Activated CD4-positive, alpha-beta memory T cell treated with anti-CD3 and anti-CD28 coated beads for 36 hours (primary cell): ENCODE data around the gene IL4R. TPM values are rescaled to one million over a fixed set of nuclear protein-coding genes. Genes with fewer than 3 reads are reported as not detected.

Experiments used
- CTCF ChIA-PET: fragments of 350-600 bp; sonication (Branson Sonifier 250); formaldehyde crosslinking; loops from one replicate; lab custom pipeline; 2021; ENCODE audit warnings: antibody characterized with exemption, inconsistent platforms; lab: Charles Lee
- POLR2A ChIA-PET: fragments of 350-600 bp; sonication (Branson Sonifier 250); formaldehyde crosslinking; loops from one replicate; lab custom pipeline; 2021; ENCODE audit warnings: antibody characterized with exemption; lab: Charles Lee
- DNase-seq: peaks from one replicate; pipeline ENCODE4 v3.0.0-alpha.2; 2020
- H3K27ac Mint-ChIP-seq: one replicate; pipeline ENCODE4 v1.8.0; 2021; ENCODE audit warnings: mixed read lengths
- H3K27me3 Mint-ChIP-seq: one replicate; pipeline ENCODE4 v1.8.0; 2021; ENCODE audit warnings: mixed read lengths
- H3K36me3 Mint-ChIP-seq: one replicate; pipeline ENCODE4 v1.8.0; 2021; ENCODE audit warnings: mixed read lengths
- H3K4me1 Mint-ChIP-seq: one replicate; pipeline ENCODE4 v1.8.0; 2021; ENCODE audit warnings: low read depth, mixed read lengths
- H3K4me3 Mint-ChIP-seq: one replicate; pipeline ENCODE4 v1.8.0; 2021; ENCODE audit warnings: mild to moderate bottlenecking, mixed read lengths
- H3K9me3 Mint-ChIP-seq: one replicate; pipeline ENCODE4 v1.8.0; 2021; ENCODE audit warnings: mixed read lengths
- intact Hi-C: fragments of 100-400 bp; cut with micrococcal nuclease; formaldehyde crosslinking; loops from one replicate; pipeline ENCODE4 v1.15.1; 2023
- total RNA-seq, 2 experiments: library from RNA; stranded (reverse); gene quantifications; one replicate each; pipeline ENCODE4 v1.2.3, GENCODE V29; 2021

The IL4R gene
- total RNA-seq, 2 experiments from 2014 or later, result 146 to 153 TPM

DNA sequence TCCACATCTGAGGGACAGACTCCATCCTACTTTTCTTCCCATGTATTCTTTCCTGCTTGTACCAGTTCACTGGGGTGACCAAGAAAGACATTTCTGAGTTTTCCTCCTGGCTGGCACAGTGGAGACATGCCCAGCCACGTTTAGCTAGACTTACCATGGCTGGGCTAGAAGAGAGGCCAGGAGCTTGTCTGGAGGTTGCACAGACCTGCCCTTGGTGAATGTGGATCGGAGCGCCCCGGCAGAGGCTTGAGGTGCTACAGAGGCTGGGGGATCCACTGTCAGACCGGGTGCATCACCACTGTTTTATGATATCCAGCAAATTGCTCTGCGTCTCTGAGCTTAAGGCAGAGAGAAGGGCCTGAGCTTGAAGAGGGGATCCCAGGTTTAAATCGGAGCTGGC, 3.5 kb downstream of the IL4R start:
- Mint-ChIP-seq H3K4me1 (peaks cover 69% of the 10 kb centered on the region), H3K4me3 (peak overlapping the region; percentile 94), H3K27me3 (no peaks in the 10 kb centered on the region), H3K36me3 (peaks cover 46% of the 10 kb centered on the region), H3K9me3 (no peaks in the 10 kb centered on the region), H3K27ac (peak overlapping the region; percentile 96)
- no peak for DNase-seq
- ChIA-PET POLR2A (interaction anchor here (0.7 to 6.6 kb wide), 21 partner anchors 13 to 233 kb away, joined by 3 to 123 read pairs (median 5); partner anchors contain the start of genes GTF3C1, IL21R, KATNIP and KDM8), CTCF (interaction anchor here (0.8 to 8.9 kb wide), 12 partner anchors 38 to 138 kb away, joined by 3 to 113 read pairs (median 5); no protein-coding TSS in a partner anchor)
- intact Hi-C loops, result no loop called here

GRCh38 chr16:27317738-27318391, 4.1 kb downstream of the IL4R start:
- H3K36me3 Mint-ChIP-seq, result peaks cover 50% of the 10 kb centered on the region
- ChIA-PET POLR2A (interaction anchor here (0.7 to 6.6 kb wide), 25 partner anchors 9 to 232 kb away, joined by 3 to 123 read pairs (median 5); partner anchors contain the start of genes GTF3C1, IL21R, KATNIP and KDM8), CTCF (interaction anchor here (1.1 to 8.9 kb wide), 13 partner anchors 12 to 139 kb away, joined by 3 to 113 read pairs (median 4); no protein-coding TSS in a partner anchor)
- intact Hi-C loops, result loop anchor here (1.0 to 2.0 kb wide), 10 partner anchors 9 to 149 kb away; partner anchors contain the start of genes IL21R and NSMCE1
- peaks cover 71% of the 10 kb centered on the region for H3K4me1 Mint-ChIP-seq
- peak overlapping the region; percentile 96 for H3K27ac Mint-ChIP-seq
- peak; percentile 72 for DNase-seq
- no peaks in the 10 kb centered on the region for H3K27me3 Mint-ChIP-seq
- H3K4me3 Mint-ChIP-seq, result peak overlapping the region; percentile 94
- H3K9me3 Mint-ChIP-seq, result no peaks in the 10 kb centered on the region

- Mint-ChIP-seq H3K27ac (peak overlapping the region; percentile 96), H3K36me3 (peaks cover 54% of the 10 kb centered on the region), H3K4me1 (peaks cover 76% of the 10 kb centered on the region), H3K4me3 (peak overlapping the region; percentile 94), H3K9me3 (no peaks in the 10 kb centered on the region), H3K27me3 (no peaks in the 10 kb centered on the region)
- peak; percentile 79 for DNase-seq
- POLR2A ChIA-PET, result interaction anchor here (0.7 to 6.6 kb wide), 22 partner anchors 9 to 149 kb away, joined by 3 to 123 read pairs (median 6); partner anchors contain the start of genes IL21R and NSMCE1
- intact Hi-C loops, result loop anchor here (1.0 to 2.0 kb wide), 10 partner anchors 9 to 150 kb away; partner anchors contain the start of genes IL21R and NSMCE1
- CTCF ChIA-PET, result interaction anchor here (1.1 to 8.9 kb wide), 13 partner anchors 11 to 139 kb away, joined by 3 to 113 read pairs (median 6); partner anchors contain the start of gene NSMCE1
Measured at GRCh38 chr16:27318392-27319256, 4.8 kb downstream of the IL4R start.

- Mint-ChIP-seq H3K27me3 (no peaks in the 10 kb centered on the region), H3K4me3 (peak overlapping the region; percentile 94), H3K4me1 (peaks cover 84% of the 10 kb centered on the region), H3K27ac (peak overlapping the region; percentile 96), H3K36me3 (peaks cover 53% of the 10 kb centered on the region), H3K9me3 (no peaks in the 10 kb centered on the region)
- intact Hi-C loops, result loop anchor here (2.0 kb wide), 3 partner anchors 51 to 151 kb away; partner anchors contain the start of genes IL21R and NSMCE1
- ChIA-PET POLR2A (interaction anchor here (0.6 to 6.6 kb wide), 13 partner anchors 8 to 725 kb away, joined by 3 to 123 read pairs (median 6); no protein-coding TSS in a partner anchor), CTCF (interaction anchor here (1.1 to 8.9 kb wide), 7 partner anchors 36 to 140 kb away, joined by 4 to 113 read pairs (median 15); partner anchors contain the start of gene NSMCE1)
- DNase-seq, result no peak
Measured at GRCh38 chr16:27319257-27319965, 5.6 kb downstream of the IL4R start.

- H3K27ac Mint-ChIP-seq, result peak overlapping the region; percentile 96
- H3K4me3 Mint-ChIP-seq, result no peak overlapping the region
- H3K4me1 Mint-ChIP-seq, result peaks cover 91% of the 10 kb centered on the region
- peaks cover 46% of the 10 kb centered on the region for H3K36me3 Mint-ChIP-seq
- ChIA-PET POLR2A (interaction anchor here (5.7 to 6.6 kb wide), 2 partner anchors 46 to 83 kb away, joined by 58 to 123 read pairs; no protein-coding TSS in a partner anchor), CTCF (interaction anchor here (0.7 to 8.9 kb wide), 4 partner anchors 47 to 131 kb away, joined by 3 to 113 read pairs (median 6); no protein-coding TSS in a partner anchor)
- no peaks in the 10 kb centered on the region for H3K9me3 Mint-ChIP-seq
- intact Hi-C loops, result loop anchor here (1.0 kb wide), 1 partner anchor 35 kb away; no protein-coding TSS in a partner anchor
- H3K27me3 Mint-ChIP-seq, result no peaks in the 10 kb centered on the region
- DNase-seq, result no peak
Measured at GRCh38 chr16:27320261-27321012, 6.7 kb downstream of the IL4R start.

- Mint-ChIP-seq H3K4me3 (no peak overlapping the region), H3K27me3 (no peaks in the 10 kb centered on the region), H3K27ac (peak overlapping the region; percentile 78), H3K9me3 (no peaks in the 10 kb centered on the region), H3K36me3 (peaks cover 45% of the 10 kb centered on the region), H3K4me1 (peaks cover 91% of the 10 kb centered on the region)
- CTCF ChIA-PET, result interaction anchor here (0.7 to 8.9 kb wide), 5 partner anchors 47 to 130 kb away, joined by 3 to 113 read pairs (median 5); no protein-coding TSS in a partner anchor
- POLR2A ChIA-PET, result no interaction called here
- no peak for DNase-seq
- intact Hi-C loops, result loop anchor here (1.0 kb wide), 1 partner anchor 34 kb away; no protein-coding TSS in a partner anchor
Measured at GRCh38 chr16:27321013-27321915, 7.5 kb downstream of the IL4R start.

DNA sequence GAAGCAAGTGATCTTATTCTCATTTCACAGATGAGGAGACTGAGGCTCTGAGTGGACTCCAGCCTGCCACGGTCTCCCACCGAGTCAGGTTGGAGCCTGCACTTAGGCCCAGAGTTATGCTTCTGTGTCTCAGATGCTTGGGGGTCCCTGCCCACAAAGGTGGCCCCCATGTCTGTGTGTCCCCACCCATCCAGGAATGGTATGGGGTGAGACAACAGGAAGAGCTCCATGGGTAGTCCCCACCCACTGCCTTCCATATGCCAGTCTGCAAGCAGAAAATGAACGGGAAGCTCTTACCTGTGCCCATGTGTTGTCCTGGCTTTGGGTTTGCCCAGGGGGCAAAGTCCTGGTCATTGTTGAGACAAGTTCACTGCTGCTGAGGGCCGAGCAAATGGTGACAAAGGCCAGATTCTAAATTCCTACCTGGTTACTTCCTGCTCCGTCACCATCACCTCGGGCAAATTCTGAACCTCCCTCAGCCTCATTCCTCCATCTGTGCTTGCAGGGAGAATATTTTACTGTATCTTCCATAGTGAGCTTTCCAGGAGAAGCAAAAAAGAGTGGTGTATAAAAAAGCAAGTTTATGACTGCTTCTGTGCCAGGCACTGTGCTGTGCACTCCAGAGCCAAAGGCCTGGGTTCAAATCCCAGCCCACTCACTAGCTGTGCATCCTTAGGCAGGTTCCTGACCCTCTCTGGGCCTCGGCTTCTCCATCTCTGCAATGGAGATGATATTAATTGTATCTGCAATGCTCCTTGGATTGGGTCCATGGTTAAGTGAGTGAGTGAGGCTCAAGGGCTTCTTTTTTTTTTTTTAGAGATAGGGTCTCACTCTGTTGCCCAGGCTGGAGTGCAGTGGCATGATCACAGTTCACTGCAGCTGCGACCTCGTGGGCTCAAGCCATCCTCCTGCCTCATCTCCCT, 9.3 kb downstream of the IL4R start:
- CTCF ChIA-PET, result interaction anchor here (1.1 to 8.9 kb wide), 3 partner anchors 21 to 88 kb away, joined by 3 to 113 read pairs (median 8); no protein-coding TSS in a partner anchor
- Mint-ChIP-seq H3K9me3 (no peaks in the 10 kb centered on the region), H3K27me3 (no peaks in the 10 kb centered on the region), H3K4me3 (no peak overlapping the region), H3K36me3 (peaks cover 47% of the 10 kb centered on the region), H3K27ac (peak overlapping the region; percentile 66), H3K4me1 (peaks cover 91% of the 10 kb centered on the region)
- DNase-seq, result no peak
- intact Hi-C loops, result no loop called here
- POLR2A ChIA-PET, result interaction anchor here (0.6 to 1.1 kb wide), 2 partner anchors 13 to 88 kb away, joined by 3 to 4 read pairs; no protein-coding TSS in a partner anchor

DNA sequence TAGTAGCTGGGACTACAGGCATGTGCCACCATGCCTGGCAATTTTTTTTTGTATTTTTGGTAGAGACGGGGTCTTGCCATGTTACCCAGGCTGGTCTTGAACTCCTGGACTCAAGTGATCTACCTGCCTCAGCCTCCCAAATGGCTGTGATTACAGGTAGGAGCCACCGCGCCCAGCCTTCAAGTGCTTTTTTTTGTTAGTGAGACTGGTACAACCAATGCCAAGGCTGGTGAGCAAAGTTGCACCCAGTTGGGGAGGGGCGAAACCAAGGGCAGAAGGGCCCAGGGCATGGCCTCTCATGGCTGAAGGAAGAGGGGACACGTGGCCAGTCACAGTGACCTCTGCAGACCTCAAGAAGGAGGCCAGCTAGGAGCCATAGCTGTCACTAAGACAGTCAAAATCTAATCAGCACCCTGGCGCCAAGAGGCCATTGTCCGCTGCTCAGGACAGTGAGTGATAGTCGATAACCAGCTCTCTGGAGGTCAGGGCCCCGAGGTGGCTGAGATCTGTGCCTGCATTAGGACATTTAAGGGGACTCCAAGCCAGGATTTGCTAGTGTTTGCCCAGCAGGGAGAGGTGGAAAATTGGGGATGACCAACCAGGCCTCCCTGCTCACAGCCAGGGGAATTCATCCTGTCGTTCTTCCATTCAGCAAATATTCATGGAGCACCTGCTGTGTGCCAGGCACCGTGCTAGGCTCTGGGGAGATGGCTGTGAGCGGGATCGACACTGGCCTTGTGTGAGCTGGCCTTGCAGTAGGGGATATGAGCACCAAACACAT, 10.2 kb downstream of the IL4R start:
- intact Hi-C loops, result no loop called here
- Mint-ChIP-seq H3K36me3 (peaks cover 47% of the 10 kb centered on the region), H3K27me3 (no peaks in the 10 kb centered on the region), H3K4me3 (no peak overlapping the region), H3K4me1 (peaks cover 92% of the 10 kb centered on the region), H3K9me3 (no peaks in the 10 kb centered on the region), H3K27ac (peak overlapping the region; percentile 66)
- POLR2A ChIA-PET, result interaction anchor here (1.1 kb wide), 1 partner anchor 88 kb away, joined by 4 read pairs; no protein-coding TSS in a partner anchor
- CTCF ChIA-PET, result interaction anchor here (0.6 to 1.1 kb wide), 2 partner anchors 21 to 144 kb away, joined by 3 read pairs; no protein-coding TSS in a partner anchor
- DNase-seq, result no peak
